SHP77 treated with DMSO at 0.1 percent for 48 hours (cell line): ENCODE results near the gene DCDC2C.

Source experiments
- DNase-seq: peaks from one replicate; lab custom pipeline; 2025; lab: John Stamatoyannopoulos, UW

Gene DCDC2C

DNA sequence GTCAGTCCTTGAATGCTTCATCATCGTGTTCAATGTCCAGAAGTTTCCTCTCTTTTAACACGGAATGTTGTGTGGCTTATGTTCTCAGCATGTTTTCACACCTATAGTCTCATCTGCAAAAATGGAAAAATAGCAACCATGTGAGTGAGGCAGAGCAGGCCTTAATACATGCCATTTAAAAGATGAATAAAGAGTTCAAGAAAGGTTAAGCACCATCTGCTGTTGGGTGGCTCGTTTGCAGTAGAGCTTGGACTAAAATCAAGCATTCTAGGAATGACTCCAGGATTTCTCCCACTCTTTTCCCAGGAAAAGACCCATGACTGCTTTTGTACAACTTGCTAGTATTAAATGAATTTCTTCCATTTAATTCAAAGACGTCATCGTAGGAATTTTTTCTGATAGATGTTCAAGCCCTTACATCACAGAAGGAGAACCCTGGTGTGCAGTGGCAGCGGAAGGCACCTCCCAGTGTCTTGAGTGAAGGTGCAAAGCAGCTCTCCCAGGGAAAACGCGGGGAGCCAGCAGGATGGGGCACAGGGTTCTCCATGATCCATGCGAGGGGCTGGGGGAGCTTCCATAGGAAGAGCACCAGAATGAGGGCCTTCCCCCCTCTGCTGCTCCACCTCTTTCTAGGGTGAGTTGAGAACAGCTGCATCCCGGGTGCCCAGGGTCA is 9.6 kb downstream of the DCDC2C start:
- DNase-seq = no peak

DNA sequence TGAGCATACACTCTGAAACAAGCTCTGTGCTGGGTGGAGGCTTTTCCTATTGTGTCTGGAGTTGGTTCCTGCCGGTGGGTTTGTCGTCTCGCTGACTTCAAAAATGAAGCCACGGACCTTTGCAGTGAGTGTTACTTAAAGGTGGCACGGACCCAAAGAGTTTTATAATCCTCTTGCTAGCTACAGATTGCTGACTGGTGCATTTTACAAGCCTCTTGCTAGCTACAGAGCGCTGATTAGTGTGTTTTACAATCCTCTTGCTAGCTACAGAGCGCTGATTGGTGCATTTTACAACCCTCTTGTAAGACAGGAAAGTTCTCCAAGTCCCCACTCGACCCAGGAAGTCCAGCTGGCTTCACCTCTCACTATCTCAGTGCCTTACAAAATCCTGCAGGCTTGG is 15.3 kb downstream of the DCDC2C start:
- DNase-seq = no peak

DNA sequence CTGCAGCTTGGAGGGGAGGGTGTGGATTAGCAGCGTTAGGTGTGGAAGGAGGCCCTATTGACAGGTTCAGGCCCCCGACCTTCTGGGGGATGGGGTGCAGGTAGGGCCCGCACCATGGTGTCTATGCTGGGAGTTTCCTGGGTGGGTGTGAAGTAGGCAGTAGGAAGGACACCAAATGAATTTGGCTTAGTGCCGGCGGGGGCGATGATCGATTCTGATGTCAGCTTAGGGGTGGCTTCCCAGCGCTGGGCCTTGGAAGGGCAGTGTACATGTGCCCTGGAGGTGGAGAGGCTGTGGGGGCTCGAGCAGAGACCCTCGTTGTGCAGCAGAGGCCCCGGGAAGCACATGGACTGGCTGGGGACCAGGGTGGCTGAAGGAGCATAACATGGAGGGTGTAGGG is 21.6 kb downstream of the DCDC2C start:
- no peak for DNase-seq

DNA sequence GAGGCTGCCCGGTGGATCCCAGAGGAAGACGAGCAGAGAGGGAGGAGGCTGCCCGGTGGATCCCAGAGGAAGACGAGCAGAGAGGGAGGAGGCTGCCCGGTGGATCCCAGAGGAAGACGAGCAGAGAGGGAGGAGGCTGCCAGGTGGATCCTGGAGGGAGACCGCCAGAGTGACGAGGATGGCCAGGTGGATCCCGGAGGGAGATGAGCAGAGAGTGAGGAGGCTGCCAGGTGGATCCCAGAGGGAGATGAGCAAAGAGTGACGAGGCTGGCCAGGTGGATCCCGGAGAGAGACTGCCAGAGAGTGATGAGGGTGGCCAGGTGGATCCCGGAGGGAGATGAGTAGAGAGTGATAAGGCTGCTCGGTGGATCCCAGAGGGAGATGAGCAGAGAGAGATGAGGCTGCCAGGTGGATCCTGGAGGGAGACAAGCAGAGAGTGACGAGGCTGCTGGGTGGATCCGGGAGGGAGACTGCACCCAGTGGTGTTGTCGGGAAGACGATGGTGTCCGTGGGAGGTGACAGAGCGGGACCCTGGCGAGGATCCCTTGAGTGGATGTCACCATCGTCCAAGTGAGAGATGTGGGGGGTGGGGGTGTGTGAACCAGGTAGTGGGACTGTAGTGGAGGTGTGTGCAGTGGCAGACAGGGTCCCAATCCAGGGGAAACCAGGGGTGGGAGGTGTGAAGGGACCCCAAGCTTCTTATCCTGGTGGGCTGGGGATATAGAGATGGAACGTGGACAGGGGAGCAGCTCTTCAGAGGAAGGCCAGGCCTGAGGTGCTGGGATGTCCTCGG is 22.3 kb downstream of the DCDC2C start:
- DNase-seq = no peak

DNA sequence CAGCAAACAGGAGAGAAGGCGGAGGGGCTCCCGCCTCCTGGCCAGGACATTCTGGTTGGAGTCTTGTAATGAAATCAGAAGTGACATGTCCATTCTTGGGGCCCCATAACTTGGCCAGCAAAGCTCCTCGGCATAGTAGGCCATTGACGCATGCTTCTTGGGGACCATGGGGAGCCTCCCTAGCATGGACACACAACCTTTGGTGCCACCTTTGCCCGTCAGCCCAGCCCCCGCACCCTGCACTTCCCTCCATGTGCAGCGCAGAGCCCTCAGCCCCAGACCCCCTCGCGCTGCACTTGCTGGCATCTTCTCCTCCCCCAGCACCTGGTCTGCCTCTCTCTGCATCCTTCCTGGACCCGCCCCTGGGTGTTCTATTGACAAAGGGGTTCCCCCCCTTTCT is 23.1 kb downstream of the DCDC2C start:
- DNase-seq = no peak

DNA sequence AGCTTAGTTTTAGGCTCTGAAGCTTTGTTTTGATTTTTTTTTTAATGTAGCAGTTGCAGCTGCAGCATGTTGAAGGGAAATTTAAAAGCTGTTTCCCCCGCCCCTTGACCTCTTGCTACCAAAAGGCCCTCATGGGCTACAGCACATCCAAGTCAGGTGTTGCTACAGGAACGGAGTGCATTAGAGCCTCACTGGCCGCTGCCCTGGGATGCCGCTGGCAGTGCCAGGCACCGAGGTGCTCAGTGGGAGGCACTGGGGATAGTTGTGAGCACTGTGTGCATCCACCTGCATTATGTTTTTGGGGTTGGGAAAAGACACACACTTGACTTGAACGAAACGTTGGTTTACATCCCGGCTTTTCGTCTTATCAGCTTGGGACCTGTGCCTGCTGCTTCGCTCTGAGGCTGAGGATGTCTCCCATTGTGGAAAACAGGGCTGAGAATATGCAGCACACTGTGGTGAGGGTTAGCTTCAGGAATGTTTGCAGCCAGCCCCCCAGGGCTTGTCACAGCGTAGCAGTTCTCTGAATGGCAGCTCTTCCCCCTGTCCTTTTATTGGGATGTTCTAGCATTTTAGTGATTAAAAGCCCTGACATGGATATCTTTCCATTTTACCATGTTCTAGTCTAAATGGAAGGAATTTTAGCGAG is 24.1 kb downstream of the DCDC2C start:
- DNase-seq = no peak

DNA sequence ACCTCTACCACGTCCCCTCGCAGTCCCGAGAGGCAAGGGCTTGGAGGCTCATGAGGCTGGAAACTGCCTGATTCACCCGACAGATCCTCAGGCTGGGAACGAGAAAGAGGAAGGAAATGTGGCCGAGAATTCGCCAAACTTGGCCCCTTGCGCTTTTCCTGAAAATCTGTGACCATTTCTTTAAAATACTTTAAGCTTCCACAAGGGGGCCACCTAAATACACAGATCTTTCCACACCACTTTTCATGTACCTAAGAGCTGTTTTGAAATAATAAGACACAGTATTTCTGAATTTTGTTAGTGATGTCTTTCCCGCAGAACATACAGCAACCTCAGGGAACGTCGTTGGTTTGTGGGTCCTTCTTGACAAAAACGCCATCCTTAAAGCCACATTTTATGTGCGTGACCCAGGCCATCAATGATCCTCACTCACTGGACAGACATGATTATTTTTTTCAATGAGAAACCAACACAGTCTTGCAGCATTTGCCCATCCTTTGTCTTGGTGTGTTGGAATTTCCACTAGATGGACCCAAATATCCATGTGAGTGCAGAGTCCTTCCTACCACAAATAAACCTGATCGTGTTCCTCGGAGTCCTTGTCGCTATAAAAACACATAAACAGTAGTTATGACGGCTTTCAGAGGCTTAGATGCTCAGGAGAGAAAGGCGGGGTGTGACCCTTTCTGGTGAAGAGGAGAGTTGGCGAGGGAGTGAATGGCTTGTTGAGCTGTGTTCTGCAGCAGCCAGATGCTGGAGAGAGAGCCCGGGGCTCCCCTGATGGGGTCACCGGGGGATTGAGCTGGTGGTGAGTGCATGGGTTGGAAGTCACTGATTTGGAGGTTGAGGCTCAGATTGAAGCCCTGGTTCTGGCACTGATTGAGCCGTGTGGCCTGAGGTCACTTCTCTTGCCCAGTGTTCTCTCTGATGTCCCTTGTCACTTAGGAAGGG is 25.0 kb downstream of the DCDC2C start:
- DNase-seq = peak; percentile 19

DNA sequence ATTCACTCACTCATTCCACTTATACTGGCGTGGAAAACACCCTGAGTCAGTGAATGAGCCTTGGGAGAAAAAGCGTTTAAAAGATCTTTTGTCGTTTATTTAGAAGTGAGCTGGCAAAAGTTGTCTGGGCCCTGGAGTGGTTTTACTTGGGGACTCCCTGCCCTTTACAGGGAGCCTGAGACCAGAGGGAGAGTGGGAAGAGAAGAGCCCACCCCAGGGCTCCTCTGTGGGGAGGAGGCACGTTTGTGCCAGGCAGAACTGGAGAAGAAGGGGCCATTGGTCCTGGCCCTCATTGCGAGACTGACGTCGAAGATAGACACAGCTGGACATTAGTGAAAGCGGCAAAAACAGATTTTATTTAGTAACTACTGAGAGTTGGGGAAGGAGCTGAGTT is 25.7 kb downstream of the DCDC2C start:
- DNase-seq = no peak

DNA sequence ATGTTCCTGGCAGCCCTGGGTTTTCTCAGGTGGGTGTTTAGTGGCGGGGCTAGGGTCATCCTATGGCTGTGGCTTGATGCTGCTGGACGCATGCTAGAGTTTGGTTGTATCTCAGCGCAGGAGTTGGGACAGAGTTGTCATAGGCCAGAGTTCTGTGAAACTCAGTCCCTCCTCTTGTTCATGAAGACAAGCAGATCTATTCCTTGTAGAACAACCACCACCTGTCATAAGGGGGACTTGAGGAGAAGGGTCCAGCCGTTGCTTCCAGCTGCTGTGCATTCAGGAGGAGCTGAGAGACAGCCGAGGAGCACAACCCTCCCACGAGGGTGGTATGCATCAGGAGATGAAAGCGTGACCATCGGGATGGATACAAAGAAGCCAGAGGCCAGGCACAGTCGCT is 26.4 kb downstream of the DCDC2C start:
- DNase-seq = no peak

DNA sequence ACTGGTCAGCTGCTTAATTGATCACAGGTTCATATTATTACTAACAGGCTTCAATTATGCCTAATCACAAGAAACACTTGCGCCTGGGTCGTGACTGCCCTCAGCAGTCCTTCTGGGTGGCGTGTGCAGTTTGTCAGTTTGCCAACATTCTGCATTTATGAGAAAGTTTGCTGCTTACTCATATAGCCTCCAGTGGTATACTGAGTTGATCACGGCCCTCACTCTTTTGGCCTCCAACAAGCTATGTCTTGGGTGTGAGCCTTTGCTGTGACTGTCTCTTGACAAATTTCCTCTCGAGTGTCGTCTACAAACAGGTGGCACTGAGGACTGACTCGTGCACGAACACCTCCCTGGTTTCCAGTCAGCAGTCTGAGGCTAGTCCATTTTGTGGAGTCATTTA is 27.3 kb downstream of the DCDC2C start:
- DNase-seq = no peak

DNA sequence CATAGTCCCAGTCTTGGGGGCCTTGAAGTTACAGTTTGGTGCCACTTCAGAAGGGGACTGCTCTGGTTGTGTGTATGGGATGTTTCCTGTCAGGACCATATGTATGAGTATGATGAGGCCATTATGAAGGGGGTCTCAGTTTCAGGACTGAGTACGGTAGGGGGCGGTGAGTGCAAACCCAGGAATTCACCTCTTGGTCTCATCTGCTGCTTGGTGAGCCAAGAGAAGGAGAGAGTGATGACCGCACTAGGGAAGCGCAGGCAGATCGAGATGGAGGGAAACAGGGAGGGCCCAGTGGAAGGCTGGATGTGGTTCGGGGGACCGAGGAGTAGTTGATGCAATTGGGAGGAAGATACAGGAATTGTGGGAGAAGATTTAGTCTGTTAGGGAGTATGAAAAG is 28.5 kb downstream of the DCDC2C start:
- DNase-seq = no peak

DNA sequence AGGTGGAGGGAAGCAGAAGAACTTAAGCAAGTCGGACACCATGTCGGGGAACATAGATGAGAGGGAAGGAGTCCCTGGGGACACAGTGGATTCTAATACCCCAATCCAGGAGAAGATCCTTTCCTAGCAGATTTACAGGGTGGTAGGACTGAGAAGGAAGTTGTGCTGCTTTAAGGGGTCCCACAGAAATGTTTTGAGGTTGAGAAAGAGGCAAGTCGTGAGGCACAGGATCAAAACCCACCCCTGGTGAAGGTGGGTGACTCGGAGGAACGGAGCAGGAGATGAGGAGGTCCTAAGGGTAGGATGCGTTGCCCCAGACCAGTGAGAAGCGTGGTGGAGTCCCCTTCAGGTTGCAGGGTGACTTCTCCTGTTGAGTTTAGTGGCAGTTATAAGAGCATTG is 32.7 kb downstream of the DCDC2C start:
- no peak for DNase-seq

DNA sequence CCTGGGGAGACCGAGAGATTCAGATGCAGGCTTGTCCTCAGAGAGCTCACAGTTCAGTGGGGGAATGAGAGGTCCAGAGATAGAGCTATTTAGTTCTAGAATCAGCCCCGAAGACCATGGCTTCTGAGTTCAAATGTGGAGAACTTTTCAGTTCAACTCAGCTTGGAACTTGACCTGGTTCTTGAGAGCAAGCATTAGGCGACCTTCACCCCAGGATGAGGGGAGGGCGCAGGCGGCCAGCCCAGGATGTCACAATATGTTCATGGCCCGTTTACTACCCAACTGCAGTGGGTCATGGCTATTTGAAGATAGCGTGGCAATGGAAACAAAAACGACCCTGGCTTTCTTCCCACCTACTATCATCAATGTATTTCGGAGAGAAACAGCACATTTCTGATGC is 33.8 kb downstream of the DCDC2C start:
- no peak for DNase-seq

DNA sequence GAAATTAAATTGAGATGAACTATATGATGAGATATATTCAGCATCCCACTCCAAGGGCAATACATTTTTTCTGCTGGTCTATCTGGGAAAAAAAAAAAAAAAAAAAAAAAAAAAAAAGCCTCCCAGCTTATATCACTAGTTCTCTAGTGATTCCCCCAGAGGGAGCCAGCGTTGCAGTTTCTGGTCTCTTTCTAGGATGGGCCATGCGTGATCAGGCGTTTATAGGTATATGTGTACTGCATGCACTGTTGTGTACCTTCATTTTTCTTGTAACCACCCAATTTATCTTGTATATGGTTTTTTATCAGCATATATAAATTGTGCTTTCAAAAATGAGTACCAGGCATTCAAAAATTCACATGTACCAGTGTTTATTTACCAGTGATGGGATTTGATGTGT is 35.1 kb downstream of the DCDC2C start:
- DNase-seq = peak; percentile 41

DNA sequence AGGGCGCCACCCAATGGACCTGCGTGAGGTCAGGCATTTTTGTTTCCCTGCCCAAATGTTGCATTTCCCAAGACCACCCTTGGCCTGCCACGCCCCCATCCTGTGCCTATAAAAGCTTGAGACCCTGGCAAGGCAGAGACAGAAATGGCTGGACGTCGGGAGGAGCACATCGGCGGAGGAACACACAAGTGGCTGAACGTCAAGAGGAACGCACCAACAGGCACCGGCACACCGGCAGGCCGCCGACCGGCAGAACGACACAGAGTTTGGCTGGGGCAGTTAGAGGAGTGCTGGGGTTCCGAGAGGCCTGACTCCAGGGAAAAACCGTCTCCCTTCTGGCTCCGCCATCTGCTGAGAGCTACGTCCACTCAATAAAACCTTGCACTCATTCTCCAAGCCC is 35.9 kb downstream of the DCDC2C start:
- DNase-seq = no peak

DNA sequence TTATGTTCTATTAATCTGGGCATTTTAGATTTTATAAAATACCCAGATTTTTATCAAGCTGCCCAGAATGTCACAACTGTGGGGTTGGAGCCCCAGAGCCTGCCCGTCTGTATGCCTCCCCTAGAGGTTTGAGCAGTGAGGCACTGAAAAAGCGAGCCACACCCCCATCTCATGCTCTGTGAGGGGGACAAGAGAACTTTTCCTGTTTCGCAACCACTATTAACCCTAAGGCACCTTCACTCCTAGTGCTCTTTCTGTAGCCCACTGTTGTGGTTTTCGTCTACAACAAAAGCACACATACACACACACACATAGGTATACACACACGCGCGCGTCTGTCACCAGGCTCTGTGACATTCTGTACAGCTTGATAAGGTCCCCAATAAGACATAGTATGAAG is 38.0 kb downstream of the DCDC2C start:
- no peak for DNase-seq

DNA sequence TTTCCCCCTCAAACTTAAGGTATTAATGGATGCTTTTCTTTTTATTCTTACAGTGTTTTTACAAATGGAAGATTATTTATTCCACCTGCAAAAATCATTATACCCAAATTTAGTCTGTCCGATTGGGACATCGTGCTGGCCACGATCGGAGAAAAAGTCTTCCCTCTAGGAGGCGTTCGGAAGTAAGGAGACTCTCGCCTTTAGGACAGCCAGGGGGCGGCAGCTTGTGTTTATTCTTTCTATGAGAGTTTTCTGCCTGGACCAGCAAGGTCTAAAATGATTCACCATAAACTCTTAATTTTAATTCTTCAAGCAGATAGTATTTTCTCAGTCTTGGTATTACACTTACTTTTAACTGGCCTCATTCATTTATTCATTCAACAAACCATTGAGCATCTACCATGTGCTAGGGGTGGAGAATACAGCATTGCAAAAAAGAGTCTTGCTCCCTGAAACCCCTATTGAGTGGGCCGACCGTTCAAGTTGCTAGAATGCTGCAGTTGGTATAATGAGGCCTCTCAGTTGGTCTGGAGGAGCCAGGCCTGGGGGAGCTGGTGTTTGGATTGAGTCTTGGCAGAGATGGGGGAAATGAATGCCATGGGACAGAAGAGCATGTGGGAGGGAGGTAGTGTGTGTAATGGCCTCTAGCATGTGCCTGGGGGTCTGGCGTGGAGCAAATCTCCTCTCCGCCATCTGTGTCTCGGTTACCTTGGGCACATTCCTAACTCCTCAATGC is 38.7 kb downstream of the DCDC2C start:
- no peak for DNase-seq

DNA sequence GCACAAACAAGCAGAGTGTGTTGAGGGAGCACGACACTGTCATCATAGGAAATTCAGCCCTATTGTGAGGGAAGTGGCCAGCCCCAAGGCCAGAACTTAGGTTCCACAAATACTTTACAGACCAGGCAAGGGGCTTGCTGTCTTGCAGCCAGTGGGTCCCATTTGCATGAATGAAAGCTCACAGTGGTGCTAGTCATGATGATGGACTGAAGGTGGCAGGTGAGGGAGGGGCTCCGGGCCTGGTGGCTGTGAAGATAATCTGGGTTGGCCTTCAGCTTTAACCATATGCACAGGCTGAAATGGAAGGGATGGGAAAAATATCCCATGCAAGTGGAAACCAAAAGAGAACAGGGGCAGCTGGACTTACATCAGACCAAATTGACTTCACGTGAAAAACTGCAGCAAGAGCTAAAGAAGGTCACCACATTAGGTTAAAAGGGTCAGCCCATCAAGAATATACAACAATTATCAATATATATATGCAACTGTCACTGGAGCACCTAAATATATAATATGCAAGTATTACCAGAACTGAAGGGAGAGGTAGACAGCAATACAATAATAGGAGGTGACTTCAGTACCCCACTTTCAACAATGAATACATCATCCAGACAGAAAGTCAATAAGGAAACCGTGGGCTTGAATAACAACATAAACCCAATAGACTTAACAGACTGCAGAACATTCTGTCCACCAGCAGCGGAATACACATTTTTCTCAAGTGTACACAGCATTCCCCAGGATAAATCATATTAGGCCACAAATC is 39.6 kb downstream of the DCDC2C start:
- DNase-seq = no peak

DNA sequence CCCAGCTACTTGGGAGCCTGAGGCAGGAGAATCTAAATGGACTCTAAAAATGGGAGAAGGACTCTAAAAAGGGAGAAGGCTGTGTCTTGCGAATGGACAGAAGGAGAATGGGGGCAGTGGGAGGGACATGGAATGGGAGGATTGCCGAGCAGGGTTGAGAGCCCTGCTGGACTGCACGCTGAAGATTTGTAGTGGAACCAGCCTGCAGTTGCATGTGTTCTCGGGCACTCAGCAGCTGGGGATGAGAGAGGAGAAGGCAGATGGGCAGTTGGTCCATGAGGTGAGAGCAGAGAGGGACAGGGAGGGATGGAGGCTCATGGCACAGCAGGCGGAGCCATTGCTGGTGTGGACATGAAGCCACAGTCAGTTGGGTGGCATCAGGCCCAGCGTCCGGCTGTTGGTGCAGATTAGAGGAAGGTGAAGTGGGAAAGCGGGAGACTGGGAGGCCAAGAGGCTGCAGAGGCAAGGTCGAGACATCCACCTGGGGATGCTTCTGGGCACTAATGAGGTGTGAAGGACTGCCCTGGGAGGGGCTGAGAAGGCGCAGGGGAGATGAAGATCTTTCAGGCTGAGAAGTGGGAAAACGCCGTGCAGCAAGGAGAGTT is 40.7 kb downstream of the DCDC2C start:
- DNase-seq = no peak

DNA sequence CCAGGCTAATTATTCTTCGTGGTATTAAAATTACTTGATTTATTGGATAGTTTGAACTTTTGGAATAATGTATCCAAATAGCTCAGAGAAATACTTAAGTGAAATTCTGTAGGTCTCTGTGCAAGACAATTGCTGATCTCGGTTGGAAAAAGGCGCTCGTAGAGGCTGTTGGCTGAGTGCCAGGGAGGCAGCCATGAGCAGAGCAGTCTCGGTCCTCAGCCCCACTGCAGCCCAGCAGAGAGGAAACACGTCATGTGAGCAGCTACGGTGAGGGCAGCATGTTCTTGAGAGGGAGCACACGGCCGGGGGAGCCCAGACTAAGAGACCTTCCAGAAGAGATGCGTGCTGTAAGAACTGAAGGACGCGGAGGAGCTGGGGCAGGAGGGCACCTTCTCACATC is 42.5 kb downstream of the DCDC2C start:
- DNase-seq = peak; percentile 39
